ENCODE data around the gene TTC34.

GRCh38 chr1:2805801-2806430 lies 4.4 kb upstream of the TTC34 start:
- no peak for TF ChIP-seq CTCF (IDR thresholded peaks at IDR 0.05)
- TF ChIP-seq EZH2phosphoT487 (IDR thresholded peaks at IDR 0.05), result no peak

Measured in neural progenitor cell (in vitro differentiated cells).